IMR-90 (cell line): ENCODE results near the gene PRR33.

Source experiments
- CTCF ChIP-seq: conservative IDR thresholded peaks from 2 replicates; pipeline ENCODE4 v1.5.1; 2012; ENCODE audit warnings: mild to moderate bottlenecking, low read depth, low read length, improper control_type of control experiment
- FOS ChIP-seq: fragments of 150-350 bp; IDR thresholded peaks from 2 replicates; pipeline ENCODE4 v1.6.1; 2016; ENCODE audit warnings: low read depth, low read length
- MAFK ChIP-seq: IDR thresholded peaks from 2 replicates; pipeline ENCODE4 v1.6.1; 2012; ENCODE audit warnings: low read depth, low read length, improper control_type of control experiment
- NFE2L2 ChIP-seq: fragments of 150-350 bp; IDR thresholded peaks from 2 replicates; pipeline ENCODE4 v1.6.1; 2016; ENCODE audit warnings: low read depth, mild to moderate bottlenecking, low read length
- RAD21 ChIP-seq: IDR thresholded peaks from 2 replicates; pipeline ENCODE4 v1.6.1; 2012; ENCODE audit warnings: low read length, improper control_type of control experiment
- RCOR1 ChIP-seq: IDR thresholded peaks from 2 replicates; pipeline ENCODE4 v1.6.1; 2012; ENCODE audit warnings: mild to moderate bottlenecking, low read length, improper control_type of control experiment; ENCODE audit not compliant: insufficient replicate concordance
- RFX5 ChIP-seq: IDR thresholded peaks from 2 replicates; pipeline ENCODE4 v1.8.0; 2012; ENCODE audit warnings: low read depth, mild to moderate bottlenecking, low read length, moderate library complexity

GRCh38 chr11:1840780-1841480 is 50.8 kb downstream of the PRR33 start:
- no peak for TF ChIP-seq CTCF
- TF ChIP-seq RAD21, result no peak
- TF ChIP-seq MAFK, result no peak
- no peak for TF ChIP-seq NFE2L2
- TF ChIP-seq RFX5, result no peak
- TF ChIP-seq RCOR1, result no peak
- TF ChIP-seq FOS, result no peak
